ENCODE results near the gene RGR.

RGR gene

DNA sequence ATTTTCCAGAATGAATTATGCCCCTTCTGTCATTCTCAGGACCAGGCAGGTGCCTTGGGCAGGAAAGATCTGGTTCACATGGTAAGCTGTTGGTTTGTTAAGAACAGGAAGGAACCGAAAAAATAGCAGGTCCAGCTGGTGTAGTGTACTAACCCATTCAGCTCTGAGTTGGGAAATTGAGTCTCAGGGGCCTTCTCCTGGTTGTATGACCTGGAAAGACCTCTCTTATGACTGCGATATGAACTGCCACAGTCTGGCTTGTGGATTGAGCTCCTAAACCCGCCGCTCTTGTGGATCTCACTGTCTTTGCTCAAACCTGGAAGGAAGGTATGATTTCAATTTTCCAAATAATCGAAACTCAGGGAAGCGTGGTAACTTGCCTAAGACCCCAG is 8.1 kb upstream of the RGR start:
- TF ChIP-seq, protein P1, sequence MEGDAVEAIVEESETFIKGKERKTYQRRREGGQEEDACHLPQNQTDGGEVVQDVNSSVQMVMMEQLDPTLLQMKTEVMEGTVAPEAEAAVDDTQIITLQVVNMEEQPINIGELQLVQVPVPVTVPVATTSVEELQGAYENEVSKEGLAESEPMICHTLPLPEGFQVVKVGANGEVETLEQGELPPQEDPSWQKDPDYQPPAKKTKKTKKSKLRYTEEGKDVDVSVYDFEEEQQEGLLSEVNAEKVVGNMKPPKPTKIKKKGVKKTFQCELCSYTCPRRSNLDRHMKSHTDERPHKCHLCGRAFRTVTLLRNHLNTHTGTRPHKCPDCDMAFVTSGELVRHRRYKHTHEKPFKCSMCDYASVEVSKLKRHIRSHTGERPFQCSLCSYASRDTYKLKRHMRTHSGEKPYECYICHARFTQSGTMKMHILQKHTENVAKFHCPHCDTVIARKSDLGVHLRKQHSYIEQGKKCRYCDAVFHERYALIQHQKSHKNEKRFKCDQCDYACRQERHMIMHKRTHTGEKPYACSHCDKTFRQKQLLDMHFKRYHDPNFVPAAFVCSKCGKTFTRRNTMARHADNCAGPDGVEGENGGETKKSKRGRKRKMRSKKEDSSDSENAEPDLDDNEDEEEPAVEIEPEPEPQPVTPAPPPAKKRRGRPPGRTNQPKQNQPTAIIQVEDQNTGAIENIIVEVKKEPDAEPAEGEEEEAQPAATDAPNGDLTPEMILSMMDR (IDR thresholded peaks at IDR 0.05; ENCODE audit: low read depth, low read length, missing control alignments) = no peak
- H3K4me3 ChIP-seq (ENCODE audit: low read depth, low read length) = no peak overlapping the region
- DNase-seq (ENCODE audit: low read depth) = no peak
- in situ Hi-C loops (cut with HindIII; ENCODE audit: low sequenced_read_pairs) = no loop called here

DNA sequence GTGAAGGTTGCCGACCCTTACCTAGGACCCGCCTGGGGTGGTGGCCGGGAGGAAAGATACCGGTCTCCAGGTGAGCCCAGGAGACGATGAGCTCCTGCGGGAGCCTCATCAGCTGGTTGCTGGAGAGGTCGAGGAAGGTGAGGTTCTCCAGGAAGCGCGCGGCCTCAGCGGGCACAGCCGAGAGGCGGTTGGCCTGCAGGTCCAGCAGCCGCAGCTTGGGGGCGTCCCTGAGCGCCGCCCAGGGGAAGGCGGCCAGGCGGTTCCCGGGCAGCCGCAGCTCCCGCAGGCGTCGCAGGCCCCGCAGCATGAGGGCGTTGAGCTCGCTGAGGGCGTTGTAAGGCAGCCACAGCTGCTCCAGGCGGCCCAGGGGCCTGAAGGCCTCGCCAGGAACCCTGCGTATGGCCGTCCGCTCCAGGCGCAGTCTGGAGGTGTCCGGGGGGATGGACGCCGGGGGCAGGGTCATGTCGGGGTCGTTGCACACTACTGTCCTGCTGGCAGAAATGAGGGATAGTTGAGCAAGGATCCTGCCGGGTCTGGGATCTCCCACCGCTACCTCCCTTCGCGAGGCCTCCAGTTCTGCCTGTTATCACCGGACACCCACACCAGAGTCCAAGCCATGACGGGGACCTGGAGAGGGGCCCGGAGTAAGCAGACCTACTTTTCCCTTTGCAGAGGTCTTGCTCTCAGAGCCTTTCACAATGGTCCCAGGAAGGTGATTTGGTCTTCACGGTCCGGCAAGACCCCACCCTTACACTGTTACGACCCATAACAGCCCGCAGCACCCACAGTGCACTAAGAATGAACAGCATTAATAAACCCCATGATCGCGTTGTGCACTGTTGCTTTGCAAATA is 7.4 kb upstream of the RGR start:
- TF ChIP-seq, protein P1 (IDR thresholded peaks at IDR 0.05; ENCODE audit: low read depth, low read length, missing control alignments) = no peak
- in situ Hi-C loops (cut with HindIII; ENCODE audit: low sequenced_read_pairs) = no loop called here
- DNase-seq (ENCODE audit: low read depth) = no peak
- H3K4me3 ChIP-seq (ENCODE audit: low read depth, low read length) = no peak overlapping the region

DNA sequence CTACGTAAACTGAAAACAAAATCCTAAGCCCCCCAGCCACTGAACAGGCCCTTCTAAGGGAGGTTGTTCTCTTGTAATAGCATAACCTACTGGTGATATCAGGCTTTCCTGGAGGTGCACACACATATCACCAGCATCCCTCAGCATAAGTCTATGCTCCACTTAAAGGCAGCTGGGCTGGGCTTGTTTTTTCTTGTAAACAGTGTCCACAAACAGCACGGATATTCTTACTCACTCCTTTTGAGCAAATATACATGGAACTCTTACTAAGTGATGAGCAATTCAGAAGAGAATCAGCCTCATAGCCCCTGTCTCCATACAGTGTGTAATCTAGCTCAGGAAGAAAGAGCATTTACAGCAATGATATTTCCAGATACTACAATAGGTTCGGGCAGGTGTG is 5.9 kb upstream of the RGR start:
- in situ Hi-C loops (cut with HindIII; ENCODE audit: low sequenced_read_pairs) = no loop called here
- TF ChIP-seq, protein P1 (IDR thresholded peaks at IDR 0.05; ENCODE audit: low read depth, low read length, missing control alignments) = no peak

DNA sequence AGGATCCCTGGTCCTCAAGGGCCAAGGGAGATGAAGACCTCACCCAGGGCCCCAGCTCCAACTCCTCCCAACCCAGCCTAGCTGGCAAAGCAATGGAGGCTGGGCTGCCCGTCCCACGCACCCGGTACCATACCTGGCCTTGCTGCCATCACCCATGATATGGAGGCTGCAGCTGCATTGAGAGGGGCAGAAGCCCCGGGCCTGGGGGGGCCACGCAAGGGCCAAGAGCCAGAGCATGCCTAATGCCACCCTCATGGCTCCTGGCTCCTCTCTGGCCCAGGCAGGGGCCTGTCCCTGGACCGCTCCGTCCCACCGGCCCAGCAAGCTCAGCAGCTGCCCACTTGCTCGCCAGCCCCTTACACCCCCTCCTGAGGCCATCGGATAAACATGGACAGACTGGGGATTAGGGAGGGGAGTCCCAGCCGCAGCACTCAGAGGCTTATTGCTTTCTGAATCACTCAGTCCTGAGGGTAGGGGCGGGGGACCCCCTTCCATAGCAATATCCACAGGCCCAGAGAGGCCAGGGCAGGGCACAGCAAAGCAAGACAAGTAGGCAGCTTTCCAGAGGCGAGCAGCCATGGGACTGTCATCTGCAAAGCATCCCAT is 3.6 kb upstream of the RGR start, which contains the start of gene LRIT1:
Gene LRIT1, minus strand, starts transcription at position 362 of the 606 bp plus-strand sequence. Its CDS starts 107 bp downstream, at position 255.
- in situ Hi-C loops (cut with HindIII; ENCODE audit: low sequenced_read_pairs) = no loop called here
- DNase-seq (ENCODE audit: low read depth) = no peak
- H3K4me3 ChIP-seq (ENCODE audit: low read depth, low read length) = no peak within 1 kb of the TSS
- TF ChIP-seq, protein P1 (IDR thresholded peaks at IDR 0.05; ENCODE audit: low read depth, low read length, missing control alignments) = no peak

More for the DNA sequence above, 5.9 kb upstream of the RGR start:
- DNase-seq (ENCODE audit: low read depth) = no peak
- H3K4me3 ChIP-seq (ENCODE audit: low read depth, low read length) = no peak overlapping the region

DNA sequence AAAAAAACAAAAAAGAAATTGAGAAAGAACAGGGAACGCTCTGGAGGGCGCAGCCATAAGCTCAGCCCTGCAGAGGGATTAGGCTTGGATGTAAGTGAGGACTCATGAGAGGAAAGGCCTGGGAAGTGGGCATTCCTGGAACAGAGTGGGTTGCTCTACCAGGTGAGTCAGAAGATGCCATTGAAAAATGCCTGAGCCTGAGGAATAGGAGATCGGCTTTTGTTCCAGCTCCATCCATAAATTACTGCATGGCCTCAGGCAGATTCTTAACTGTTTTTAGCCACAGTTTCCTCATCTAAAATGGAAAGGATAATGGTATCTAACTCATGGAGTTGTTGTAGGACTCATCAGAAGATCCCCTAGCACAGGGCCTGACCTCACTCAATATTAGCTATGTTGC is 1.1 kb upstream of the RGR start:
- TF ChIP-seq, protein P1 (IDR thresholded peaks at IDR 0.05; ENCODE audit: low read depth, low read length, missing control alignments) = no peak
- DNase-seq (ENCODE audit: low read depth) = no peak
- no peak overlapping the region for H3K4me3 ChIP-seq (ENCODE audit: low read depth, low read length)
- in situ Hi-C loops (cut with HindIII; ENCODE audit: low sequenced_read_pairs) = no loop called here

DNA sequence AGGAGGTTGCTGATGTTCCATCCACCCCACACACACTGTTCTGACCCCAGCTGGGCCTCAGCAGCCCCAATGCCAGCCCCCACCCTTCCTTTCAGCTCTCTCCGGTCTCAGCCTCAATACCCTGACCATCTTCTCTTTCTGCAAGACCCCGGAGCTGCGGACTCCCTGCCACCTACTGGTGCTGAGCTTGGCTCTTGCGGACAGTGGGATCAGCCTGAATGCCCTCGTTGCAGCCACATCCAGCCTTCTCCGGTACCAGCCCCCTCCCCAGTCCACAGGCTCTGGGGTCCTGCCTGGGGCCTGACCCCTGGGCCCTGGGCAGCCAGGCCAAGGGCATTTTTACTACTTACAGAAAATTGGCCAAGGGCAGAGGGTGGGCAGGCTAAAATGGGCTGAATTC is 2.6 kb downstream of the RGR start:
- DNase-seq (ENCODE audit: low read depth) = no peak
- in situ Hi-C loops (cut with HindIII; ENCODE audit: low sequenced_read_pairs) = no loop called here
- H3K4me3 ChIP-seq (ENCODE audit: low read depth, low read length) = no peak overlapping the region
- TF ChIP-seq, protein P1 (IDR thresholded peaks at IDR 0.05; ENCODE audit: low read depth, low read length, missing control alignments) = no peak

Measured in astrocyte of the cerebellum (primary cell).